COR-L47 (cell line): Measurements from ENCODE around the gene JUNB.
"Not testable (repeated sequence)": the region's sequence is repeated elsewhere in the genome, so short reads cannot be mapped to it uniquely, and the experiment has no call there.

Source experiments
- DNase-seq: peaks from one replicate; lab custom pipeline; 2025; lab: John Stamatoyannopoulos, UW

Gene JUNB

GRCh38 chr19:12789098-12789903 is 2.0 kb upstream of the JUNB start:
- peak; percentile 24 for DNase-seq

DNA sequence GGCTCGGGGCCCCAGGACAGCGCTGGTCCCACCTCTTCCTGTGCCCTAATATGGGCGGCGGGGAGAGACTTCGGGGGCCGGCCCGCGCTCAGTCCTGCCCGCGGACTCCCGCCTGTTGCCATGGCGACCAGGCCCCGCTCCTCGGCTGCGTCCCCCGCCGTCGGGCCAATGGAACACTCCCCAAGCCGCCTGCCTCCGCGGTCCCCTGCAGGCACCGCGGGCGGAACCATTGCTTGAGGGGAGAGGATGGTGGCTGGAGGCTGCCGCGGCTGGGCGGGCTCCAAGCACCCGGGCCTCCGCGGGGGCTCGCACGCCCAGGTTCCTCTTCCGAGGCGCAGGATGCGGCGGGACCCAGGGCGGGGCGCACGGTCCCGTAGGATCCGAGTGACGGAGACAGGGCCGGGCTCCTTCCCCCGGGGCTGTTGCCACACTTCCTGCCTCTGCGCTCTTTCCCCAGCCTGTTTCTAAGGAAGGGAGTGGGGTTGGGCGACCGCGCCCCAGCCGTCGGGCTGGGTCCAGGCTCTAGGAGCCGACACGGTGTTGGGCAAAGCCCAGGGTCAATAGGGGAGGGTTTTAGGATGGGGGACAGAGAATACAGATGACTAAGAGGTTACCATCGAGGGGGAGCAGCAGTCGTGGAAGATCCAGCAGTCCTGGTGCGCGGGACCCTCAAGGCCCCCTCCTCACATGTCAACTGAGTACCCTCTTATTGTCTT is 1.2 kb upstream of the JUNB start:
- peak; percentile 96 for DNase-seq

GRCh38 chr19:12790628-12791344 is 500 bp upstream of the JUNB start:
- no peak for DNase-seq

GRCh38 chr19:12792051-12792852 is 966 bp downstream of the JUNB start:
- peak; percentile 66 for DNase-seq

GRCh38 chr19:12792853-12793289 is 1.6 kb downstream of the JUNB start:
- DNase-seq, result no peak

- peak; percentile 88 for DNase-seq
These were observed 2.3 kb downstream of the JUNB start for GRCh38 chr19:12793290-12794195.

DNA sequence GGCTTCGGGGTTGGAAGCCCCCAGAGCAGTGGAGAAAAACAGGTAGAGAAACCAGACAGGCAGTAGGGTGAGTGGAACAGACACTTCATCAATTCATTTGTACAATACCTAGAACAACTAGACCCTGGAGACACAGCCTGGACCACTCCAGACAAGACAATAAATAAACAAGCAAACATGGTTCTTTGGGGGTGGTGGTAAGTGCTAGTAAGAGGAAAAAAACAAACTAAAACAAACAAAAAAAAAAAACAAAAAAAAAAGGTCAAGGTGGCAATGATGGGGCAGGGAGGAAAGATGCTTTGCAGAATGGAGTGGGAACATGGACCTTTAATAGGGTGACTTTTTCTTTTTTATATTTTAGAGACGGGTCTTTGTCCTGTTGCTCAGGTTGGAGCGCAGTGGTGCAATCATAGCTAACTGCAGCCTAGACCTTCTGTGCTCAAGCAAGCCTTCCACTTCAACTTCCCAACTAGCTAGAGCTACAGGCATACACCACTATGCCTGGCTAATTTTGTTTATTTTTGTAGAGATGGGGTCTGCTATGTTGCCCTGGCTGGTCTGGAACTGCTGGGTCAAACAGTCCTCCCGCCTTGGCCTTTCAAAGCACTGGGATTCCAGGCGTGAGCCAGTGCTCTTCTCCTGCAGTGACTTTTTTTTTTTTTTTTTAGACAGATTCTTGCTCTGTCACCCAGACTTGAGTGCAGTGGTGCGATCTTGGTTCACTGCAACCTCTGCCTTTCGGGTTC is 3.1 kb downstream of the JUNB start:
- no peak for DNase-seq

GRCh38 chr19:12794971-12795381 is 3.7 kb downstream of the JUNB start:
- no peak for DNase-seq

DNA sequence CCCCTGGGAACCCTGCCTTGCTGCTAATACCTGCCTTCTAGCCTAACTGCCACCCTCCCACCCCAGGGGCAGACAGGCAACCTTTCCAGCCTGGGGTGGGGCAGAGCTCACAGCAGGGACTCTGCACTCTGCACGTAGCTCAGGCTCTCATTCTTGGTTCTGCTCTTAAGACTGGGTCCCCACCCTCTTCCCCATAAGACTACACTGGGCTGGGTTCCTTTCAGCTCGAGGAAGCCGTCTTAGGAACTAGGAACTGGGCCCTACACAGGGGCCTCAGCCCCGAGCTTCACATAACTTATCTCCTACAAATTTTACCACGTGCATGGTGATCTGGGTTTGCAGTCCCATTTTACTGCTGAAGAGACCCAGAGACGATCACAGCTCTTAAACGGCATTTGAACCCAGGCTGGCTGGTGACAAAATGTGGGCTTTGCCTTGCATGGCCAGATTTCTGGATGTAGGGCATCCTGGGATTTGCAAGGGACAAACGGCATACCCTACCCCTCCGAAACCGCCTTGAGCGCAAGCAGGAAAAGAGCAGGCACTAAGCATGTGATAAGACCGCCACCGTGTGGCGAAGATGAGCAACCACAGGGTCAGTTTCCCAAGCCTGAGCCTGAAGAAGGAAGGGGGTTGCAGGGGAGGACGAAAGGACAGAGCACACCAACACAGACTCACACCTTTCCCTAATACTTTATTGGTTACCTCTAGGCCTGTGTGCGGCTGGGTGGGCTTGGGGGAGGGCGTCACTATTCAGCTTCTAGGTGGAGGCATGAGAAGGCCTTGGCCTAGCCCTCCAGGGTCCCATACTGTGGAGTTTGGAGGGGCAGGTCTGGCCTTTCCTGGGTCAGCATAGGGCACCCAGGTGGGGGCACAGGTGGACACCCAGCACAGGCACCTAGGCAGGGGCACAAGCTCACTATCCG is 5.1 kb downstream of the JUNB start:
- peak; percentile 82 for DNase-seq

DNA sequence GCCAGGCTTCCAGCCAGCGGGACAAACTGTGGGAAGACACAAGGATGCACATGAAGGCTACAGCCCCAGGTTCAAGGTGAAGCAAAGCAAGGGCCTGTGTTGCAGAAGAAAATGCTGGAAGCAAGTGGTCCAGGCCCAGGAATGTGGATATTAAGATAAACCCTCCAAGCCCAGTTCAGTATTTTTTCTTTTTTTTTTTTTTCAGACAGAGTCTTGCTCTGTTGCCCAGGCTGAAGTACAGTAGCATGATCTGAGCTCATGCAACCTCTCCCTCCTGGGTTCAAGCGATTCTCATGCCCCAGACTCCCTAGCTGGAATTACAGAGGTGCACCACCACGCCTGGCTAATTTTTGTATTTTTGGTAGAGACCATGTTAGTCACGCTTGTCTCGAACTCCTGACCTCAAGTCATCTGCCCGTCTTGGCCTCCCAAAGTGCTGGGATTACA is 5.9 kb downstream of the JUNB start:
- no peak for DNase-seq

DNA sequence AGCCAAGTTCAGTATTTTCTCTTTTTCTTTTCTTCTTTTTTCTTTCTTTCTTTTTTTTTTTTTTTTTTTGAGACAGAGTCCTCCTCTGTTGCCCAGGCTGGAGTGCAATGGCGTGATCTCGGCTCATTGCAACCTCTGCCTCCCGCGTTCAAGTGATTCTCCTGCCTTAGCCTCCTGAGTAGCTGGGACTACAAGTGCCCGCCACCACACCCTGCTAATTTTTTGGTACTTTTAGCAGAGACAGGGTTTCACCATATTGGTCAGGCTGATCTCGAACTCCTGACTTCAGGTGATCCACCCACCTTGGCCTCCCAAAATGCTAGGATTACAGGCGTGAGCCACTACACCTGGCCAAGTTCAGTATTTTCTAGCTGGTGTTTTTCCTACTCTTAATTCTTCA is 6.3 kb downstream of the JUNB start:
- not testable (repeated sequence) for DNase-seq

DNA sequence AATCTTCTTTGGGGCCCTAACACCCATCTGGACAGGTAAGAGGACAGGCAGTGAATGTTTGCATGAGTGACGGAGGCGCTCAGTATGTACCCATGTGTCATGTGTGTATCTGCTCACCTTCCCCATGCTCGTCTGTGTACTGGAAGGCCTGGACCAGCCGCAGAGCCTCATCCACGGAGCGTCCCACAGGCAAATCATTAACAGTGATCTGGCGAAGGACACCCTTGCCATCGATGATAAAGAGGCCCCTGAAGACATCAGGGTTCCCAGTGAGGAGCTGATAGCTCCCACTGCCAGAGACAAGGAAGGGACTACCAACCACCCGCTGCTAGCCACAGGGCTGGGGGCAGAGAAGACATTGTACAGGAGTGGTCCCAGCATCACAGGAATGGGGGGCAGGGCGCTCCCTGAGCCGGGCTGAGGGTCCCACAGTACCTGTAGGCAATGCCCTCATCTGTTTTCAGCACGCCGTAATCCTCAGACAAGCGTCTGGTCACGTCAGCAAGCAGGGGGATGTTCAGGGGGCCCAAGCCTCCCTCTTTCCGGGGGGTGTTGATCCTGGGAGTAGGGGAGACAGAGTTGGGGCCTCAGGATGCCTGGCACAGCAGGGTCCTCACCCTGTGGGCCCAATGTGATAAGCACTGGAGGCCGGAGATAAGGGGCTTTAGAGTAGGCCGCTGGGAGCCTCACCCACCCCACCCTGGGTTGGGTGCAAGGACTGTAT is 8.6 kb downstream of the JUNB start:
- no peak for DNase-seq

DNA sequence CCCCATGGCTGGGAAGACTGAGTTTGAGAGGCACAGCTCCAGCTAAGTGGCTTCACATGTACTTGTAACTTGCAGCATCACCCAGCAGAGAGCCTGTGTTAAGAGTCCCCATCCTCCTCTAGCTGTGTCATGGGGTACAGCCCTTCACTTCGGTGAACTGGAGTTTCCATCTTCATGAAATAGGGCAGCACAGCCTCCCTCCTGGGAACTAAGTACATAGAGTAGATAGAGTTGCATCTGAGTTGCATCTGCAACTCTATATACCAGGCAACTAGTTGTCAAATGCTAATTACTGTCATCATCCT is 9.1 kb downstream of the JUNB start:
- no peak for DNase-seq

GRCh38 chr19:12800923-12801465 is 9.7 kb downstream of the JUNB start:
- no peak for DNase-seq

DNA sequence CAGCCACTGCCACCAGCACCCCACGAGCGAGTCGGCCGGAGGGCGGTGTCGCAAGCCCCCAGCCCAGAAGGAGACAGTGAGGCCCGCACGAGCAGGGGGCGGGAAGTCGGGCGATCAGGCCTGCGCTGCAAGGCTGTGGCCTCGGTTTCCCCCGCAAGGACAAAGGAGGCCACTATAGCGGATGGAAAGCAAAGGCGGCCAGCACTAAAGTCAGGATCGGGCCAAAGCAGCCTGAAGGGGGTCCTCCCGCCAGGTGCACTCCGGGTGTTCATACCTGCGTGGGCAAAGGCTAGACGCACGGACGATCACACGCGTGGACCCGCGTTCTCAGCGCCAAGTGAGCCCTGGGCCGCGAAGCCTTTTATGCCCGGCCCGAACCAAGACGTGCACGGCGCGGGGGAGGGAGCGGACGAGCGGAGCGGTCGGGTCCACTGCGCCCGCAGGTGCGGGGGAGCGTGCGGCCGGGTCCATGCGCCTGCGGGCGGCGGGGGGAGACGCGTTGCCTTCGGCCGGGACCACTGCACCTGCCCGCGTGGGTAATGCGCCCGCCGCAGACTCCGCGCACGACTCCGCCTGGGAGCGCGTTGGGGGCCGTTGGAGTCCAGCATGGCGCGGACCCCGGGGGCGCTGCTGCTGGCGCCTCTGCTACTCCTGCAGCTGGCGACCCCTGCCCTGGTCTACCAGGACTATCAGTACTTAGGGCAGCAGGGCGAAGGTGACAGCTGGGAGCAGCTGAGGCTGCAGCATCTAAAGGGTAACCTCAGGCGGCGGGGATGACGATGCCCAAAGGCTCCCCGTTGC is 10.4 kb downstream of the JUNB start, which contains the start of the genes PRDX2 and THSD8:
Gene PRDX2 (minus strand): TSS at position 335 of the 801 bp plus-strand sequence. CDS start 539 bp downstream, outside the sequence.
Gene THSD8 (plus strand): TSS at position 604 of the 801 bp plus-strand sequence. CDS start 3 bp downstream, at position 607.
- DNase-seq, result peak; percentile 86

DNA sequence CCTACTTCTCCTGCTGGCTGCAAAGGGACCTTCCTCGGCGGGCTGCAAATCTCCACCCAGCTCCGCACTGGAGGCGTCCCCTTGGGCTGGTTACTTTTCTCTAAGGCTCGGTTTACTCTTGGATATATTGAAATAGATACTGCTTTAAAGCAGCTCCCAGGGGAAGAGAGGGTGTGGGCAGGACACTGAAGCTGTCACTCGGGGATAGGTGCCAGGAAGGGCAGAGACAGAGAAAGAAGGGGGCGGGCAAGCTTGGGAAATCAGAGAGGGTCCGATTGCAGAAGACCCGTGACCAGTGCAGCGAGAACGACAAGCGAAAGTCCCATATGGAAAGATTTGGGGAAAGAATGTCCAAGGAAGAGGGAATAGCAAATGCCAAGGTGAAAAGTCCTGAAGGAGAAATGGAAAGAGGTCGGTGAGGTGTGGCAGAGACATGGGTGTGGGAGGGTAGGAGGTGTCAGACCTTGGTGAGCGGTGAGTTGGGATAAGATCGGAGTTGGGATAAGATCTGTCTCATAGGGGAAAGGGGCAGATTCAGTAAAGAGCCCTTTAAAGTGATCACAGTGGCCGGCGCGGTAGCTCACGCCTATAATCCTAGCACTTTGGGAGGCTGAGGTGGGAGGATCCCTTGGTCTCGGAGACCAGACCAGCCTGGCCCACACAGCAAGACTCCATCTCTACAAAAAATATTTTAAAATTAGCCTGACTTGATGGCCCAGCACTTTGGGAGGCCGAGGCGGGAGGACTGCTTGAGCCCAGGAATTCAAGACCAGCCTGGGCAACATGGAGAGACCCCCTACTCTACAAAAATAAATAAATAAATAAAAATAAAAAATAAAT is 11.2 kb downstream of the JUNB start:
- no peak for DNase-seq
